Bronchial epithelial cell (primary cell): ENCODE results near the gene FLNB. TPM values are rescaled to one million over a fixed set of nuclear protein-coding genes. Genes with fewer than 3 reads are reported as not detected.

Experiments used
- DNase-seq: peaks from one replicate; pipeline ENCODE4 v3.0.0-alpha.2; 2010; ENCODE audit warnings: low read depth
- FAIRE-seq: peaks from 2 replicates; lab custom pipeline; 2011; peaks lifted over from hg19 to GRCh38; lab: Jason Lieb, UNC
- H3K27me3 ChIP-seq: 2 replicates; pipeline ENCODE4 v1.5.1; 2011; ENCODE audit warnings: low read length; ENCODE audit not compliant: control insufficient read depth, insufficient read depth
- H3K36me3 ChIP-seq: 2 replicates; pipeline ENCODE4 v1.5.1; 2011; ENCODE audit warnings: low read length; ENCODE audit not compliant: control insufficient read depth, insufficient read depth
- H3K4me3 ChIP-seq: 2 replicates; pipeline ENCODE4 v1.5.1; 2011; ENCODE audit warnings: mild to moderate bottlenecking, low read depth, low read length, control low read depth
- total RNA-seq: library from RNA; depleted of rRNA; stranded (reverse); fragments of >200 nt; gene quantifications from 2 replicates; pipeline ENCODE4 v1.2.1, GENCODE V29; 2014
- TF ChIP-seq, protein P1 (sequence below): IDR thresholded peaks from 2 replicates; pipeline ENCODE4 v1.5.1; 2011; ENCODE audit warnings: mild to moderate bottlenecking, moderate library complexity, low read length, control low read depth, inconsistent platforms; ENCODE audit not compliant: insufficient read depth, severe bottlenecking

Gene FLNB
- total RNA-seq, 1 donor from 2014 or later, result 822 TPM

- TF ChIP-seq, protein P1, sequence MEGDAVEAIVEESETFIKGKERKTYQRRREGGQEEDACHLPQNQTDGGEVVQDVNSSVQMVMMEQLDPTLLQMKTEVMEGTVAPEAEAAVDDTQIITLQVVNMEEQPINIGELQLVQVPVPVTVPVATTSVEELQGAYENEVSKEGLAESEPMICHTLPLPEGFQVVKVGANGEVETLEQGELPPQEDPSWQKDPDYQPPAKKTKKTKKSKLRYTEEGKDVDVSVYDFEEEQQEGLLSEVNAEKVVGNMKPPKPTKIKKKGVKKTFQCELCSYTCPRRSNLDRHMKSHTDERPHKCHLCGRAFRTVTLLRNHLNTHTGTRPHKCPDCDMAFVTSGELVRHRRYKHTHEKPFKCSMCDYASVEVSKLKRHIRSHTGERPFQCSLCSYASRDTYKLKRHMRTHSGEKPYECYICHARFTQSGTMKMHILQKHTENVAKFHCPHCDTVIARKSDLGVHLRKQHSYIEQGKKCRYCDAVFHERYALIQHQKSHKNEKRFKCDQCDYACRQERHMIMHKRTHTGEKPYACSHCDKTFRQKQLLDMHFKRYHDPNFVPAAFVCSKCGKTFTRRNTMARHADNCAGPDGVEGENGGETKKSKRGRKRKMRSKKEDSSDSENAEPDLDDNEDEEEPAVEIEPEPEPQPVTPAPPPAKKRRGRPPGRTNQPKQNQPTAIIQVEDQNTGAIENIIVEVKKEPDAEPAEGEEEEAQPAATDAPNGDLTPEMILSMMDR, result no peak
- DNase-seq (no peak), FAIRE-seq (no peak)
- H3K27me3 ChIP-seq, result no peaks in the 10 kb centered on the region
- H3K36me3 ChIP-seq, result no peaks in the 10 kb centered on the region
- no peak overlapping the region for H3K4me3 ChIP-seq
Observed at GRCh38 chr3:57961177-57961827, 46.9 kb upstream of the FLNB start.

GRCh38 chr3:57961828-57962447, 46.3 kb upstream of the FLNB start:
- H3K27me3 ChIP-seq, result no peaks in the 10 kb centered on the region
- DNase-seq (peak; percentile 75), FAIRE-seq (no peak)
- H3K36me3 ChIP-seq, result no peaks in the 10 kb centered on the region
- H3K4me3 ChIP-seq, result no peak overlapping the region
- TF ChIP-seq, protein P1, result peak; percentile 54

GRCh38 chr3:57962448-57962834, 45.8 kb upstream of the FLNB start:
- no peaks in the 10 kb centered on the region for H3K36me3 ChIP-seq
- no peak overlapping the region for H3K4me3 ChIP-seq
- H3K27me3 ChIP-seq, result no peaks in the 10 kb centered on the region
- DNase-seq, result no peak
- FAIRE-seq, result no peak
- TF ChIP-seq, protein P1, result no peak

GRCh38 chr3:57963811-57964346, 44.3 kb upstream of the FLNB start:
- Histone ChIP-seq H3K36me3 (no peaks in the 10 kb centered on the region), H3K4me3 (no peak overlapping the region), H3K27me3 (no peaks in the 10 kb centered on the region)
- DNase-seq (peak; percentile 52), FAIRE-seq (no peak)
- TF ChIP-seq, protein P1, result no peak

GRCh38 chr3:57966829-57967228, 41.4 kb upstream of the FLNB start:
- Histone ChIP-seq H3K27me3 (no peaks in the 10 kb centered on the region), H3K36me3 (no peaks in the 10 kb centered on the region), H3K4me3 (no peak overlapping the region)
- FAIRE-seq, result no peak
- TF ChIP-seq, protein P1, result no peak
- no peak for DNase-seq
